IPS-NIHi11 (cell line): Measurements from ENCODE around the gene FOLR3.
A peak's percentile ranks its signal among the peaks of the same experiment; 100 is the strongest.
"Not testable (repeated sequence)": the region's sequence is repeated elsewhere in the genome, so short reads cannot be mapped to it uniquely, and the experiment has no call there.

Experiments
- DNase-seq: peaks from one replicate; pipeline ENCODE4 v3.0.0; 2012; ENCODE audit warnings: mixed read lengths, low spot score

Gene FOLR3

GRCh38 chr11:72135473-72135872 is at the start of gene FOLR3:
TSS of gene FOLR3 (plus strand) at chr11:72135725. CDS start at chr11:72135953, 228 bp downstream.
- DNase-seq, result not testable (repeated sequence)

- DNase-seq, result no peak
Measured at GRCh38 chr11:72088076-72088808, 47.3 kb upstream of the FOLR3 start.

GRCh38 chr11:72091292-72091691 is 44.2 kb upstream of the FOLR3 start:
- DNase-seq, result peak; percentile 85

- DNase-seq, result no peak
Measured at GRCh38 chr11:72098741-72099140, 36.8 kb upstream of the FOLR3 start.

GRCh38 chr11:72100009-72100408 is 35.5 kb upstream of the FOLR3 start:
- DNase-seq, result no peak

GRCh38 chr11:72100462-72100861 is 35.1 kb upstream of the FOLR3 start:
- no peak for DNase-seq

- DNase-seq, result no peak
Measured at GRCh38 chr11:72102162-72102561, 33.4 kb upstream of the FOLR3 start.

GRCh38 chr11:72102631-72102945 is 32.9 kb upstream of the FOLR3 start:
- no peak for DNase-seq

- peak; percentile 98 for DNase-seq
Measured at GRCh38 chr11:72102946-72103753, 32.4 kb upstream of the FOLR3 start, which contains the start of gene LAMTOR1. TSS of gene LAMTOR1 (minus strand) at chr11:72103297. CDS start at chr11:72103224, 73 bp downstream.

- DNase-seq, result no peak
Measured at GRCh38 chr11:72103754-72104167, 31.8 kb upstream of the FOLR3 start.

GRCh38 chr11:72105888-72106287 is 29.6 kb upstream of the FOLR3 start, which contains the start of gene TOMT:
TSS of gene TOMT (plus strand) at chr11:72105924. CDS start at chr11:72105952, 28 bp downstream.
- no peak for DNase-seq

GRCh38 chr11:72111300-72112142 is 24.0 kb upstream of the FOLR3 start:
- DNase-seq, result no peak

GRCh38 chr11:72112143-72112977 is 23.2 kb upstream of the FOLR3 start, which contains the start of gene ANAPC15:
TSS of gene ANAPC15 (minus strand) at chr11:72112695. CDS start at chr11:72111276, 1,419 bp downstream.
- peak; percentile 90 for DNase-seq

- DNase-seq, result no peak
Measured at GRCh38 chr11:72112978-72113808, 22.3 kb upstream of the FOLR3 start.

- DNase-seq, result no peak
Measured at GRCh38 chr11:72114570-72114969, 21.0 kb upstream of the FOLR3 start.

GRCh38 chr11:72116019-72116755 is 19.3 kb upstream of the FOLR3 start:
- no peak for DNase-seq

GRCh38 chr11:72119198-72119597 is 16.3 kb upstream of the FOLR3 start:
- no peak for DNase-seq

- no peak for DNase-seq
Measured at GRCh38 chr11:72120930-72121329, 14.6 kb upstream of the FOLR3 start.

- DNase-seq, result no peak
Measured at GRCh38 chr11:72122607-72123006, 12.9 kb upstream of the FOLR3 start.
